Right lobe of liver (tissue), 6 donors: ENCODE measurements around the gene MINDY3. TPM values are rescaled to one million over a fixed set of nuclear protein-coding genes. Genes with fewer than 3 reads are reported as not detected.

Experiments used
- ATAC-seq, 4 donors: fragments of 200-7000 bp; cut with Tn5 transposase; one replicate each; pipeline ENCODE4 v1.9.1; 2020; ENCODE audit warnings: mild to moderate bottlenecking in 4 of 4, moderate library complexity in 4 of 4
- DNase-seq, 3 donors: peaks; one replicate each; pipeline ENCODE4 v3.0.0-alpha.2; 2020
- H3K27ac ChIP-seq, 3 donors: fragments of 200-600 bp; one replicate each; pipeline ENCODE4 v1.8.0; 2022
- H3K27me3 ChIP-seq, 2 donors: fragments of 200-600 bp; one replicate each; pipeline ENCODE4 v1.8.0; 2022
- H3K36me3 ChIP-seq, 4 donors: fragments of 200-600 bp; sonication (generic) in 1 of 4; one replicate each; pipeline versions ENCODE4 v1.5.1 to v1.8.0; 2017 to 2022; ENCODE audit warnings: control low read depth in 1 of 4
- H3K4me1 ChIP-seq, 4 donors: fragments of 200-600 bp; sonication (generic) in 1 of 4; one replicate each; pipeline versions ENCODE4 v1.5.1 to v1.8.0; 2017 to 2022; ENCODE audit warnings: control low read depth in 1 of 4
- H3K4me3 ChIP-seq, 3 donors: fragments of 200-600 bp; one replicate each; pipeline ENCODE4 v1.8.0; 2022
- H3K9me3 ChIP-seq, 4 donors: fragments of 200-600 bp; sonication (generic) in 1 of 4; one replicate each; pipeline versions ENCODE4 v1.5.1 to v1.8.0; 2017 to 2022; ENCODE audit warnings: control low read depth in 1 of 4
- CTCF ChIP-seq, 4 donors: fragments of 200-600 bp in 3 of 4; fragments of 450-650 bp in 1 of 4; IDR thresholded peaks; one replicate each; pipeline versions ENCODE4 v1.5.1 to v1.8.0; 2016 to 2022; ENCODE audit warnings: antibody characterized with exemption in 4 of 4, mild to moderate bottlenecking in 2 of 4
- POLR2A ChIP-seq: fragments of 450-650 bp; IDR thresholded peaks from one replicate; pipeline ENCODE4 v1.6.1; 2017; ENCODE audit warnings: antibody characterized with exemption, mild to moderate bottlenecking
- WGBS: methylation state at CpG from one replicate; pipeline ENCODE4 v1.1.6; 2018; ENCODE audit warnings: low coverage, low lambda C conversion rate; ENCODE audit not compliant: insufficient coverage; ENCODE audit errors: missing lambda C conversion rate; 5-methylcytosine and 5-hydroxymethylcytosine counted together
- intact Hi-C, 2 donors: fragments of 100-400 bp; cut with DNase I; formaldehyde crosslinking; loops; one replicate each; pipeline versions ENCODE4 v1.11.2 to v1.14.1; 2022
- total RNA-seq, 6 experiments: library from RNA; depleted of rRNA in 2 of 6; stranded (reverse); fragments of >200 nt in 2 of 6; fragmentation: NEBNext Ultra II Directional in 3 of 6; extraction: Animal tissue kit (Norgen Biotek cat#: 25700) in 3 of 6; gene quantifications; one replicate each; pipeline versions ENCODE4 v1.1.0 to v1.2.4, GENCODE V29; 2016 to 2023
- donor health status: DM: no; HTN: yes; CAD: no.
- donor health status: DM: no; HTN: no; CAD: no.
- donor health status: DM: no; HTN: no; CAD: no.
- donor health status: DM: no; HTN: yes; CAD: no.
- donor health status: DM: no; HTN: yes; CAD: no.

The MINDY3 gene
- total RNA-seq, 6 experiments from 2014 or later = 11.6 to 15.5 (median 12.4) TPM

- no CpG with 5 or more reads among the region's 4 CpGs for WGBS
- H3K4me3 ChIP-seq = no peak overlapping the region
- intact Hi-C loops = no loop called here
- no peaks in the 10 kb centered on the region for H3K36me3 ChIP-seq
- TF ChIP-seq POLR2A (no peak), CTCF (IDR thresholded peaks at IDR 0.05) (no peak)
- H3K27ac ChIP-seq = no peak overlapping the region
- ATAC-seq (no peak), DNase-seq (no peak)
- H3K27me3 ChIP-seq = no peaks in the 10 kb centered on the region
- H3K9me3 ChIP-seq = no peaks in the 10 kb centered on the region
- H3K4me1 ChIP-seq = no peaks in the 10 kb centered on the region
These were observed 36.3 kb upstream of the MINDY3 start for GRCh38 chr10:15896654-15897053.

- TF ChIP-seq POLR2A (no peak), CTCF (IDR thresholded peaks at IDR 0.05) (no peak)
- DNase-seq (no peak), ATAC-seq (no peak)
- H3K27ac ChIP-seq = no peak overlapping the region
- no peaks in the 10 kb centered on the region for H3K4me1 ChIP-seq
- no peak overlapping the region for H3K4me3 ChIP-seq
- no peaks in the 10 kb centered on the region for H3K9me3 ChIP-seq
- intact Hi-C loops = no loop called here
- no peaks in the 10 kb centered on the region for H3K27me3 ChIP-seq
- 60% methylated on average over 3 of the region's 3 CpGs for WGBS
- no peaks in the 10 kb centered on the region for H3K36me3 ChIP-seq
These were observed 24.1 kb upstream of the MINDY3 start for GRCh38 chr10:15884447-15884846.

GRCh38 chr10:15881542-15881941, 21.2 kb upstream of the MINDY3 start:
- intact Hi-C loops = no loop called here

GRCh38 chr10:15879663-15880062, 19.4 kb upstream of the MINDY3 start:
- 9% methylated on average over 1 of the region's 1 CpG for WGBS
- no peaks in the 10 kb centered on the region for H3K9me3 ChIP-seq
- H3K4me1 ChIP-seq = peaks cover 0 to 4% (median 0%) of the 10 kb centered on the region in 4 donors
- TF ChIP-seq POLR2A = no peak
- no peak for TF ChIP-seq CTCF (IDR thresholded peaks at IDR 0.05)
- ATAC-seq (no peak), DNase-seq (no peak)
- H3K27me3 ChIP-seq = no peaks in the 10 kb centered on the region
- intact Hi-C loops = no loop called here
- H3K27ac ChIP-seq = no peak overlapping the region
- H3K36me3 ChIP-seq = no peaks in the 10 kb centered on the region
- no peak overlapping the region for H3K4me3 ChIP-seq

More at GRCh38 chr10:15881542-15881941, 21.2 kb upstream of the MINDY3 start:
- no peak overlapping the region for H3K27ac ChIP-seq
- ATAC-seq = no peak
- no peak for DNase-seq
- H3K27me3 ChIP-seq = no peaks in the 10 kb centered on the region
- WGBS = 32% methylated on average over 1 of the region's 1 CpG
- H3K4me1 ChIP-seq = peaks cover 0 to 4% (median 0%) of the 10 kb centered on the region in 4 donors
- no peak overlapping the region for H3K4me3 ChIP-seq
- H3K9me3 ChIP-seq = no peaks in the 10 kb centered on the region
- no peaks in the 10 kb centered on the region for H3K36me3 ChIP-seq
- TF ChIP-seq CTCF (IDR thresholded peaks at IDR 0.05) = no peak
- no peak for TF ChIP-seq POLR2A

- Histone ChIP-seq H3K4me1 (peaks cover 0 to 4% (median 0%) of the 10 kb centered on the region in 4 donors), H3K4me3 (no peak overlapping the region), H3K27me3 (no peaks in the 10 kb centered on the region), H3K27ac (no peak overlapping the region), H3K36me3 (no peaks in the 10 kb centered on the region), H3K9me3 (no peaks in the 10 kb centered on the region)
- intact Hi-C loops = no loop called here
- ATAC-seq (peak; percentile 36 to 72 (median 54)), DNase-seq (no peak)
- WGBS = 37% methylated on average over 2 of the region's 2 CpGs
- TF ChIP-seq POLR2A (no peak), CTCF (IDR thresholded peaks at IDR 0.05) (peak; percentile 58 to 65 (median 60))
These were observed 18.8 kb upstream of the MINDY3 start for GRCh38 chr10:15879058-15879457.
